DND-41 (cell line): ENCODE results near the gene NOS1AP.

ENCODE experiments used
- ATAC-seq: fragments of 200-7000 bp; cut with Tn5 transposase; 3 replicates; pipeline ENCODE4 v1.9.1; 2021; ENCODE audit warnings: low read depth; ENCODE audit not compliant: insufficient read depth
- DNase-seq: peaks from one replicate; pipeline ENCODE4 v3.0.0-alpha.2; 2020
- H2AFZ ChIP-seq: 2 replicates; pipeline ENCODE4 v1.6.0; 2012; ENCODE audit warnings: low read depth, low read length
- H3K27ac ChIP-seq: 2 replicates; pipeline ENCODE4 v1.5.1; 2012; ENCODE audit warnings: low read length, inconsistent platforms
- H3K27me3 ChIP-seq: fragments of 200-600 bp; sonication (generic); 2 replicates; pipeline ENCODE4 v1.6.0; 2012; ENCODE audit warnings: low read length, mild to moderate bottlenecking, inconsistent platforms; ENCODE audit not compliant: insufficient read depth, poor library complexity
- H3K36me3 ChIP-seq: 2 replicates; pipeline ENCODE4 v1.5.1; 2012; ENCODE audit warnings: low read length, inconsistent platforms; ENCODE audit not compliant: insufficient read depth
- H3K4me1 ChIP-seq: 2 replicates; pipeline ENCODE4 v1.5.1; 2012; ENCODE audit warnings: mild to moderate bottlenecking, low read length; ENCODE audit not compliant: insufficient read depth
- H3K4me2 ChIP-seq: 2 replicates; pipeline ENCODE4 v1.6.0; 2012; ENCODE audit warnings: mild to moderate bottlenecking, moderate library complexity, low read length, inconsistent platforms; ENCODE audit not compliant: insufficient read depth
- H3K4me3 ChIP-seq, 2 experiments: fragments of 200-600 bp in 1 of 2; shearing (Covaris generic) in 1 of 2; 2 replicates each; pipeline ENCODE4 v1.5.1; 2012 to 2016; ENCODE audit warnings: inconsistent platforms in 2 of 2, low read length in 2 of 2, mild to moderate bottlenecking in 2 of 2, low read depth in 1 of 2, moderate library complexity in 1 of 2
- H3K79me2 ChIP-seq: 2 replicates; pipeline ENCODE4 v1.6.0; 2012; ENCODE audit warnings: low read length, inconsistent platforms; ENCODE audit not compliant: insufficient read depth
- H3K9ac ChIP-seq: 2 replicates; pipeline ENCODE4 v1.6.0; 2012; ENCODE audit warnings: low read depth, mild to moderate bottlenecking, inconsistent platforms, low read length, moderate library complexity
- H3K9me3 ChIP-seq: 2 replicates; pipeline ENCODE4 v1.5.1; 2012; ENCODE audit warnings: low read length, moderate library complexity, mild to moderate bottlenecking, inconsistent platforms; ENCODE audit not compliant: insufficient read depth, severe bottlenecking
- H4K20me1 ChIP-seq: 2 replicates; pipeline ENCODE4 v1.6.0; 2012; ENCODE audit warnings: low read length; ENCODE audit not compliant: insufficient read depth
- EZH2 ChIP-seq: IDR thresholded peaks from 3 replicates; pipeline ENCODE4 v1.6.1; 2012; ENCODE audit warnings: borderline replicate concordance, low read depth, mild to moderate bottlenecking, moderate library complexity, low read length, inconsistent platforms; ENCODE audit not compliant: severe bottlenecking
- TF ChIP-seq, protein P1 (sequence below): IDR thresholded peaks from 2 replicates; pipeline ENCODE4 v1.5.1; 2012; ENCODE audit warnings: borderline replicate concordance, low read length, moderate library complexity, mild to moderate bottlenecking; ENCODE audit not compliant: poor library complexity, severe bottlenecking; ENCODE audit errors: extremely low read depth

NOS1AP gene

DNA sequence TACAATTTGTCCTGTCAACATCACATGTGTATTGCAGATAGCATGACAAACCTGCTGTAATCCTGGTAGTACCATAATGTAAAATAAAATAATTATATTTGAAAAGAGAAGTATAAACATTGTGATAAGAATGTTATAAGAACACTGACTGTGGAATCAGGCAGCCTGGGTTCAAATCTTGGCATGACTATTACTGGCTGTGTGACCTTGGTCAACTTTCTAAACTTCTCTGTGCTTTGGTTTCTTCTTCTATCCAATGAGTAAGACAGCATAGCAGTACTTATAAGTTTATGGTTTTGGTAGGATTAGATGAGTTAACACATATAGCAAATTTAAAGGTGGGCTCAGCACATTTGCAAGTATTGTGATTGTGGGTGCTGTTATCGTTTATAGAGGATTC, 147.1 kb downstream of the NOS1AP start:
- Histone ChIP-seq H4K20me1 (no peaks in the 10 kb centered on the region), H3K4me3 (no peak overlapping the region), H3K79me2 (no peaks in the 10 kb centered on the region), H3K27ac (no peak overlapping the region), H3K4me1 (no peaks in the 10 kb centered on the region), H3K36me3 (no peaks in the 10 kb centered on the region), H3K4me2 (no peak overlapping the region), H3K27me3 (no peaks in the 10 kb centered on the region), H3K9me3 (no peaks in the 10 kb centered on the region), H3K9ac (no peak overlapping the region), H2AFZ (no peak overlapping the region)
- ATAC-seq (no peak), DNase-seq (no peak)
- TF ChIP-seq EZH2, result no peak
- TF ChIP-seq, protein P1, sequence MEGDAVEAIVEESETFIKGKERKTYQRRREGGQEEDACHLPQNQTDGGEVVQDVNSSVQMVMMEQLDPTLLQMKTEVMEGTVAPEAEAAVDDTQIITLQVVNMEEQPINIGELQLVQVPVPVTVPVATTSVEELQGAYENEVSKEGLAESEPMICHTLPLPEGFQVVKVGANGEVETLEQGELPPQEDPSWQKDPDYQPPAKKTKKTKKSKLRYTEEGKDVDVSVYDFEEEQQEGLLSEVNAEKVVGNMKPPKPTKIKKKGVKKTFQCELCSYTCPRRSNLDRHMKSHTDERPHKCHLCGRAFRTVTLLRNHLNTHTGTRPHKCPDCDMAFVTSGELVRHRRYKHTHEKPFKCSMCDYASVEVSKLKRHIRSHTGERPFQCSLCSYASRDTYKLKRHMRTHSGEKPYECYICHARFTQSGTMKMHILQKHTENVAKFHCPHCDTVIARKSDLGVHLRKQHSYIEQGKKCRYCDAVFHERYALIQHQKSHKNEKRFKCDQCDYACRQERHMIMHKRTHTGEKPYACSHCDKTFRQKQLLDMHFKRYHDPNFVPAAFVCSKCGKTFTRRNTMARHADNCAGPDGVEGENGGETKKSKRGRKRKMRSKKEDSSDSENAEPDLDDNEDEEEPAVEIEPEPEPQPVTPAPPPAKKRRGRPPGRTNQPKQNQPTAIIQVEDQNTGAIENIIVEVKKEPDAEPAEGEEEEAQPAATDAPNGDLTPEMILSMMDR, result no peak

DNA sequence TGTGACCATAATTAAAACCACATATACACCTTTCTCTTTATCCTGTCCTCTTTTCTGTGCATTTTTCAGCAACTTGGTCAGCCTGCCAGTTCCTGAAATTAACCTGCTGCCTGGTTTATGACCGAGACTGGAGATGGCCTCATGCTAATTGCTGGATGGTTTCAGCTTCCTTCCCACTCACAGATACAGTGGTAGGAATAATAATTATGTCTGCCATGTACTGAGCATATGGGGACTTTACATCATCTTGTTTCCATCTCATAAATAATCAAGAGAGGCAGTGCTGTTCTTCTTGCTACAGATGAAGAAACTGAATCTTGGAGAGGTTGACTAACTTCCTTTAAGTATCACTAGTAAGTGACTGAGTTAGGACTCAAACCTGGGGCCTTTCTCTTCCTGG, 148.2 kb downstream of the NOS1AP start:
- Histone ChIP-seq H3K27me3 (no peaks in the 10 kb centered on the region), H3K4me3 (no peak overlapping the region), H2AFZ (no peak overlapping the region), H3K9ac (no peak overlapping the region), H3K27ac (no peak overlapping the region), H3K9me3 (no peaks in the 10 kb centered on the region), H3K36me3 (no peaks in the 10 kb centered on the region), H3K79me2 (no peaks in the 10 kb centered on the region), H4K20me1 (no peaks in the 10 kb centered on the region), H3K4me2 (no peak overlapping the region), H3K4me1 (no peaks in the 10 kb centered on the region)
- ATAC-seq, result no peak
- no peak for DNase-seq
- TF ChIP-seq EZH2, result no peak
- TF ChIP-seq, protein P1, result no peak

DNA sequence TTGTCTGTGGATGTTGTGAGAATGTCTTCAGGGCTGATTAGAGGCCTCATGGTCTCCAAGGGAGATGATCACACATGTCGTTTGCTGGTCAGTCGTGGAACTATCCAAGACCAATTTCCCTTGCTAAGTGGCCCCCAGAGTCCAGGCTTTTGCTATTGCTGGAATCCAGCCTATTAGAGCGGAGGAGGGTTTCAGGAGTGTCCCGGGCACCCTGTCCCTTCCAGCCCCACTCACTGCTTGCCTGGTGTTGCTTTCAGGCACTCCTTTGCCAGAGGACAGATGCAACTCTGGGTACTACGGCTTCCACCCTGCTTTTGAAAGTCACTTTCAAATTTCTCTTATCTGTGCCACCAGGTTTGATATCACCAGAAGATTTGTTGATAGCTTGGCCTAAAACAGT, 149.1 kb downstream of the NOS1AP start:
- DNase-seq (no peak), ATAC-seq (no peak)
- Histone ChIP-seq H3K27ac (no peak overlapping the region), H3K9ac (no peak overlapping the region), H3K4me2 (no peak overlapping the region), H3K79me2 (no peaks in the 10 kb centered on the region), H2AFZ (no peak overlapping the region), H3K36me3 (no peaks in the 10 kb centered on the region), H4K20me1 (no peaks in the 10 kb centered on the region), H3K4me1 (no peaks in the 10 kb centered on the region), H3K4me3 (no peak overlapping the region), H3K27me3 (no peaks in the 10 kb centered on the region), H3K9me3 (no peaks in the 10 kb centered on the region)
- TF ChIP-seq EZH2, result no peak
- TF ChIP-seq, protein P1, result no peak

DNA sequence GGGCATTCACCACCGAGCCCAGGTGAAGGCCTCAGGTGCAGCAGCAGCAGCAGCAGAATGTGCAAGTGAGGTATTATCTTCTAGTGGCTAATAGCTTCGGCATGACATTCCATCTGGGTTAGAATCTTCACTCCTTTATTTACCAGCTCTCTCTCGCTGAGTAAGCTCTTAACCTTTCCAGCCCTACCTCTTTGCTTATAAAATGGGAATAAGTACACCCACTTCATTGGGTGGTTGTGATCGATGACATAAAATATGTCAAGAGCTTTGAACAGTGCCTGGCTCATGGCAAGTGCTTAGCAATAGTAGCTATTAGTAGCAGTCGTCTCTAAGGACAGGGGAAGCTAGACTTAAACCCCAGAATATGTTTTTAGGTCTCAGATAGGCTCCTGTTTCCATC, 149.5 kb downstream of the NOS1AP start:
- Histone ChIP-seq H3K4me1 (no peaks in the 10 kb centered on the region), H3K4me3 (no peak overlapping the region), H3K9ac (no peak overlapping the region), H3K79me2 (no peaks in the 10 kb centered on the region), H2AFZ (no peak overlapping the region), H3K9me3 (no peaks in the 10 kb centered on the region), H3K4me2 (no peak overlapping the region), H3K36me3 (no peaks in the 10 kb centered on the region), H3K27ac (no peak overlapping the region), H3K27me3 (no peaks in the 10 kb centered on the region), H4K20me1 (no peaks in the 10 kb centered on the region)
- no peak for TF ChIP-seq EZH2
- TF ChIP-seq, protein P1, result no peak
- ATAC-seq, result no peak
- DNase-seq, result no peak
